Neural cell (in vitro differentiated cells): ENCODE results near the gene GTPBP3. TPM values are rescaled to one million over a fixed set of nuclear protein-coding genes. Genes with fewer than 3 reads are reported as not detected.

Experiments used
- H2AFZ ChIP-seq: fragments of 200-600, 300-800 bp; sonication (generic), shearing (Covaris generic); 2 replicates; pipeline ENCODE4 v1.6.0; 2014; ENCODE audit warnings: low read depth, mild to moderate bottlenecking, antibody characterized with exemption, low read length, moderate library complexity
- H3F3A ChIP-seq: fragments of 200-600 bp; shearing (Covaris generic); 2 replicates; pipeline ENCODE4 v1.6.1; 2016; ENCODE audit warnings: mild to moderate bottlenecking, moderate library complexity, mixed read lengths, antibody characterized with exemption, low read length; ENCODE audit not compliant: insufficient read depth, poor library complexity, severe bottlenecking
- H3K27ac ChIP-seq: fragments of 200-600, 300-800 bp; sonication (generic), shearing (Covaris generic); 2 replicates; pipeline ENCODE4 v1.5.1; 2014; ENCODE audit warnings: mild to moderate bottlenecking, low read length, moderate library complexity
- H3K27me3 ChIP-seq: fragments of 300-800, 200-600 bp; sonication (generic), shearing (Covaris generic); 2 replicates; pipeline ENCODE4 v1.6.0; 2014; ENCODE audit warnings: mild to moderate bottlenecking, low read depth, low read length, moderate library complexity; ENCODE audit not compliant: insufficient read depth
- H3K36me3 ChIP-seq: fragments of 300-800, 200-600 bp; sonication (generic), shearing (Covaris generic); 2 replicates; pipeline ENCODE4 v1.5.1; 2014; ENCODE audit warnings: mild to moderate bottlenecking, antibody characterized with exemption, low read length, moderate library complexity; ENCODE audit not compliant: insufficient read depth
- H3K4me2 ChIP-seq: fragments of 300-800, 200-600 bp; sonication (generic), shearing (Covaris generic); 2 replicates; pipeline ENCODE4 v1.6.0; 2014; ENCODE audit warnings: mild to moderate bottlenecking, low read length
- H3K4me3 ChIP-seq: fragments of 300-800, 200-600 bp; sonication (generic), shearing (Covaris generic); 2 replicates; pipeline ENCODE4 v1.5.1; 2014; ENCODE audit warnings: mild to moderate bottlenecking, low read length, moderate library complexity
- H3K79me2 ChIP-seq: fragments of 200-600 bp; shearing (Covaris generic); replicated peaks from 2 replicates; pipeline ENCODE4 v1.6.0; 2014; ENCODE audit warnings: mild to moderate bottlenecking, low read length, moderate library complexity; ENCODE audit not compliant: insufficient read depth
- H3K9ac ChIP-seq: fragments of 300-800, 200-600 bp; sonication (generic), shearing (Covaris generic); 2 replicates; pipeline ENCODE4 v1.6.1; 2016; ENCODE audit warnings: mild to moderate bottlenecking, low read length, mixed read lengths
- H3K9me2 ChIP-seq: fragments of 200-600 bp; shearing (Covaris generic); 2 replicates; pipeline ENCODE4 v1.6.1; 2016; ENCODE audit warnings: mild to moderate bottlenecking, low read length, mixed read lengths; ENCODE audit not compliant: insufficient read depth
- H3K9me3 ChIP-seq: fragments of 200-600, 300-800 bp; sonication (generic), shearing (Covaris generic); 2 replicates; pipeline ENCODE4 v1.6.1; 2016; ENCODE audit warnings: mild to moderate bottlenecking, mixed run types, low read length, moderate library complexity, mixed read lengths
- H4K20me1 ChIP-seq: fragments of 200-600 bp; shearing (Covaris generic); 2 replicates; pipeline ENCODE4 v1.6.1; 2016; ENCODE audit warnings: mild to moderate bottlenecking, mixed run types; ENCODE audit not compliant: insufficient read depth
- CTCF ChIP-seq: fragments of 450-650 bp; IDR thresholded peaks from 2 replicates; pipeline ENCODE4 v1.5.1; 2014; ENCODE audit warnings: antibody characterized with exemption, mild to moderate bottlenecking, moderate library complexity; ENCODE audit not compliant: poor library complexity, severe bottlenecking
- EP300 ChIP-seq: fragments of 450-650 bp; conservative IDR thresholded peaks from 2 replicates; pipeline ENCODE4 v1.6.1; 2014; ENCODE audit warnings: antibody characterized with exemption, mild to moderate bottlenecking, moderate library complexity; ENCODE audit not compliant: poor library complexity, severe bottlenecking
- EZH2 ChIP-seq: fragments of 200-600, 300-800 bp; shearing (Covaris generic), sonication (generic); IDR thresholded peaks from 2 replicates; pipeline ENCODE4 v1.6.1; 2014; ENCODE audit warnings: antibody characterized with exemption, low read length, borderline replicate concordance, mild to moderate bottlenecking; ENCODE audit not compliant: insufficient read depth, poor library complexity, severe bottlenecking
- MXI1 ChIP-seq: fragments of 450-650 bp; conservative IDR thresholded peaks from 2 replicates; pipeline ENCODE4 v1.6.1; 2014; ENCODE audit warnings: antibody characterized with exemption, mild to moderate bottlenecking; ENCODE audit not compliant: poor library complexity, severe bottlenecking
- POLR2AphosphoS5 ChIP-seq: IDR thresholded peaks from 2 replicates; pipeline ENCODE4 v1.6.1; 2012
- RAD21 ChIP-seq: fragments of 450-650 bp; conservative IDR thresholded peaks from 2 replicates; pipeline ENCODE4 v1.6.1; 2014; ENCODE audit warnings: antibody characterized with exemption, mild to moderate bottlenecking, moderate library complexity
- REST ChIP-seq: IDR thresholded peaks from 2 replicates; pipeline ENCODE4 v1.6.1; 2012; ENCODE audit warnings: borderline replicate concordance
- SMC3 ChIP-seq: fragments of 450-650 bp; conservative IDR thresholded peaks from 2 replicates; pipeline ENCODE4 v1.6.1; 2014; ENCODE audit warnings: antibody characterized with exemption, mild to moderate bottlenecking, moderate library complexity; ENCODE audit not compliant: poor library complexity
- TAF1 ChIP-seq: IDR thresholded peaks from 2 replicates; pipeline ENCODE4 v1.6.1; 2012; ENCODE audit warnings: low read depth
- polyA plus RNA-seq: library from polyadenylated mRNA; depleted of rRNA; stranded (reverse); fragments of >200 nt; gene quantifications from 2 replicates; pipeline ENCODE4 v1.2.3, GENCODE V29; 2014

GTPBP3 gene
- polyA plus RNA-seq, 1 donor from 2014 or later = 25.6 TPM

- no peaks in the 10 kb centered on the region for H3F3A ChIP-seq
- no peaks in the 10 kb centered on the region for H3K79me2 ChIP-seq
- H3K9me2 ChIP-seq = no peaks in the 10 kb centered on the region
- H3K9ac ChIP-seq = no peak overlapping the region
- no peaks in the 10 kb centered on the region for H4K20me1 ChIP-seq
- no peak overlapping the region for H3K27ac ChIP-seq
- no peak overlapping the region for H3K4me2 ChIP-seq
- no peaks in the 10 kb centered on the region for H3K27me3 ChIP-seq
- H3K4me3 ChIP-seq = no peak overlapping the region
- H3K9me3 ChIP-seq = no peaks in the 10 kb centered on the region
- H2AFZ ChIP-seq = no peak overlapping the region
- H3K36me3 ChIP-seq = no peaks in the 10 kb centered on the region
- TF ChIP-seq EP300 = no peak
- TF ChIP-seq REST = no peak
- no peak for TF ChIP-seq POLR2AphosphoS5
- TF ChIP-seq MXI1 = no peak
- TF ChIP-seq SMC3 = no peak
- no peak for TF ChIP-seq RAD21
- no peak for TF ChIP-seq TAF1
- no peak for TF ChIP-seq CTCF
- TF ChIP-seq EZH2 = no peak
Measured at GRCh38 chr19:17325881-17326594, 11.3 kb upstream of the GTPBP3 start.

GRCh38 chr19:17326595-17326966, 10.8 kb upstream of the GTPBP3 start:
- no peaks in the 10 kb centered on the region for H3K9me2 ChIP-seq
- no peak overlapping the region for H3K4me2 ChIP-seq
- TF ChIP-seq TAF1 (no peak), REST (no peak), RAD21 (no peak), CTCF (no peak), POLR2AphosphoS5 (no peak), SMC3 (no peak), MXI1 (no peak)

More at GRCh38 chr19:17326595-17326966, 10.8 kb upstream of the GTPBP3 start:
- Histone ChIP-seq H3K79me2 (no peaks in the 10 kb centered on the region), H3K4me3 (no peak overlapping the region), H3F3A (no peaks in the 10 kb centered on the region), H3K9ac (no peak overlapping the region), H4K20me1 (no peaks in the 10 kb centered on the region), H3K36me3 (no peaks in the 10 kb centered on the region), H3K9me3 (no peaks in the 10 kb centered on the region), H3K27ac (no peak overlapping the region), H2AFZ (no peak overlapping the region), H3K27me3 (no peaks in the 10 kb centered on the region)
